ENCODE results near the gene OR4A5. TPM values are rescaled to one million over a fixed set of nuclear protein-coding genes. Genes with fewer than 3 reads are reported as not detected.
"Not testable (repeated sequence)": the region's sequence is repeated elsewhere in the genome, so short reads cannot be mapped to it uniquely, and the experiment has no call there.

The OR4A5 gene, protein sequence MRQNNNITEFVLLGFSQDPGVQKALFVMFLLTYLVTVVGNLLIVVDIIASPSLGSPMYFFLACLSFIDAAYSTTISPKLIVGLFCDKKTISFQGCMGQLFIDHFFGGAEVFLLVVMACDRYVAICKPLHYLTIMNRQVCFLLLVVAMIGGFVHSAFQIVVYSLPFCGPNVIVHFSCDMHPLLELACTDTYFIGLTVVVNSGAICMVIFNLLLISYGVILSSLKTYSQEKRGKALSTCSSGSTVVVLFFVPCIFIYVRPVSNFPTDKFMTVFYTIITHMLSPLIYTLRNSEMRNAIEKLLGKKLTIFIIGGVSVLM
- total RNA-seq (not detected), polyA plus RNA-seq (not detected)
- long read RNA-seq, donor 1 = 0 reads
- long read RNA-seq, donor 2 = 0 reads
- long read RNA-seq, donor 3 = 0 reads
- long read RNA-seq, donor 4 = 0 reads
- long read RNA-seq, donor 5 = 0 reads
- long read RNA-seq, donor 6 = 0 reads
- long read RNA-seq, donor 7 = 0 reads
- long read RNA-seq, donor 8 = 0 reads
- long read RNA-seq, donor 9 = 0 reads
- long read RNA-seq, donor 10 = 0 reads

DNA sequence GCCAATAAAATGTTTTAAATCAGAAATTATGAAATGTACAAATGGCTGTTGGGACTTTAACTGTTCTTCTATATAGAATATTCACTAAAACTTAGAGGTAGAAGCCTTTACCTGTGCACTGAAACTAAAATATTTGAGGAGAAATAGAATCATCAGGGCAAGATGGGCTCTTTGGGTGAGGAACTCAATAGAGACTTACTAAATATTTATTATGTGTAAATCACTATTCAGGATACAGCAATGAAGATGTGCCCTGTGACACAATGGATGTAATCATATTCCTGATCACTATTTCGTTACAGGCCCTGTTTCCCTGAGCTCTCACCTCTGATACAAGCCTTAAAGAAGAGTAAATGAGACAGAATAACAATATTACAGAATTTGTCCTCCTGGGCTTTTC is at the start of gene OR4A5:
OR4A5 (plus strand) TSS at position 301 of the 400 bp plus-strand sequence; CDS start at position 354, 53 bp downstream.
- 3% methylated on average over 1 of the region's 1 CpG for whole genome bisulfite sequencing
- not testable (repeated sequence) for DNase-seq (ENCODE audit: low read depth in 6 of 9, low spot score in 9 of 9); H3K9me3 ChIP-seq (ENCODE audit: control insufficient read depth in 2 of 2, insufficient read depth in 1 of 2, low read length in 1 of 2); H3K27ac ChIP-seq (ENCODE audit: low read depth in 1 of 2, low read length in 1 of 2); H3K4me1 ChIP-seq (ENCODE audit: control insufficient read depth in 2 of 2, insufficient read depth in 2 of 2, low read length in 2 of 2); H3K4me3 ChIP-seq (ENCODE audit: low read length in 2 of 2); H3K36me3 ChIP-seq (ENCODE audit: control insufficient read depth in 2 of 2, insufficient read depth in 2 of 2, low read length in 1 of 2); H3K27me3 ChIP-seq (ENCODE audit: control insufficient read depth in 2 of 2, insufficient read depth in 1 of 2, low read length in 1 of 2)

DNA sequence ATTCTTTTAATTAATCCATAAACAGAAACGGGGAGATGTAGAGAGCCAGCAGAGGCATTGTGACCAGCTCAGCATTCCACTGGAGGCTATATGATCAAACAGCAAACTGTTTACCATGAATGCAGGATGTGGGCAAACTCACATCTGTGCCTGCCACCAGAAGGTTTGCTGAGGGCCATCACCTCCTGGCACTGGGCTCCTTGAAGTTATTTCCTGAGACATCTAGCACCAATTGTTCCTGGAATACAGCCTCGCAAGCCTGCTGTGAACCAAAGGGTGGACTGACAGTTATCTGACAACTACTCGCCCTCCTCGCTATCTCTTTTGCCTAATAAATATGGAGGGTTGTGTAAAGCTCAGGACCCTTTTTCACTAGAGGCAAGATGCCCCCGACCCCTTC is 13.5 kb downstream of the OR4A5 start:
- H3K27ac ChIP-seq (ENCODE audit: low read depth in 1 of 2, low read length in 1 of 2); H3K27me3 ChIP-seq (ENCODE audit: control insufficient read depth in 2 of 2, insufficient read depth in 1 of 2, low read length in 1 of 2); H3K4me3 ChIP-seq (ENCODE audit: low read length in 2 of 2); H3K4me1 ChIP-seq (ENCODE audit: control insufficient read depth in 2 of 2, insufficient read depth in 2 of 2, low read length in 2 of 2); DNase-seq (ENCODE audit: low read depth in 6 of 9, low spot score in 9 of 9); H3K9me3 ChIP-seq (ENCODE audit: control insufficient read depth in 2 of 2, insufficient read depth in 1 of 2, low read length in 1 of 2); H3K36me3 ChIP-seq (ENCODE audit: control insufficient read depth in 2 of 2, insufficient read depth in 2 of 2, low read length in 1 of 2): not testable (repeated sequence)
- 75% methylated on average over 5 of the region's 5 CpGs for WGBS

Other genes starting within 250 kb of the OR4A5 start
- gene OR4C46, start 102.8 kb upstream of the OR4A5 start, total RNA-seq = not detected
- gene OR4C46, start 102.8 kb upstream of the OR4A5 start, polyA plus RNA-seq = not detected